ENCODE data around the gene GGN.
"Not testable (repeated sequence)": the region's sequence is repeated elsewhere in the genome, so short reads cannot be mapped to it uniquely, and the experiment has no call there.

GGN gene

DNA sequence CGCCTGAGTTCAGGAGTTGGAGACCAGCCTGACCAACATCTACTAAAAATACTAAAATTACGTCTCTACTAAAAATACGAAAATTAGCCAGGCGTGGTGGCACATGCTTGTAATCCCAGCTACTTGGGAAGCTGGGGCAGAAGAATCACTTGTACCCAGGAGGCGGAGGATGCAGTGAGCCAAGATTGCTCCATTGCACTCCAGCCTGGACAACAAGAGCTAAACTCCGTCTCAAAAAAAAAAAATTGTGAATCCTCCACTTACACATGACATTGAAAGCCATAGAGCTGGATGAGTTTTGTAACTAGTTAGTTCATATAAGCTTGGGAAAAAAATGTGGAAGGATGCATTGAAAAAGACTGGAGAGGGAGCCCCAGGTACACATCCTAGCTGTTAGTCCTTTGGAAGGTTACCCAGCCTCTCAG lies 13.9 kb downstream of the GGN start:
- TF ChIP-seq ZNF274 (IDR thresholded peaks at IDR 0.05; ENCODE audit: low read depth, low read length) (no peak), YY1 (IDR thresholded peaks at IDR 0.05; ENCODE audit: insufficient read depth, insufficient read length) (no peak), SUZ12 (IDR thresholded peaks at IDR 0.05; ENCODE audit: extremely low read depth, insufficient read depth, insufficient read length) (no peak)
- Histone ChIP-seq H3K4me1 (ENCODE audit: insufficient read depth, insufficient read length) (no peaks in the 10 kb centered on the region), H3K36me3 (ENCODE audit: insufficient read depth, insufficient read length, low read length) (peaks cover 20% of the 10 kb centered on the region), H3K27me3 (ENCODE audit: insufficient read depth, insufficient read length) (no peaks in the 10 kb centered on the region), H3K4me3 (ENCODE audit: insufficient read length, low read depth) (peak overlapping the region; percentile 5), H3K9me3 (ENCODE audit: insufficient read depth, low read length) (no peaks in the 10 kb centered on the region), H3K9ac (ENCODE audit: insufficient read length, low read depth) (peak overlapping the region; percentile 47)
- no peak for DNase-seq (ENCODE audit: low read depth, low spot score)

DNA sequence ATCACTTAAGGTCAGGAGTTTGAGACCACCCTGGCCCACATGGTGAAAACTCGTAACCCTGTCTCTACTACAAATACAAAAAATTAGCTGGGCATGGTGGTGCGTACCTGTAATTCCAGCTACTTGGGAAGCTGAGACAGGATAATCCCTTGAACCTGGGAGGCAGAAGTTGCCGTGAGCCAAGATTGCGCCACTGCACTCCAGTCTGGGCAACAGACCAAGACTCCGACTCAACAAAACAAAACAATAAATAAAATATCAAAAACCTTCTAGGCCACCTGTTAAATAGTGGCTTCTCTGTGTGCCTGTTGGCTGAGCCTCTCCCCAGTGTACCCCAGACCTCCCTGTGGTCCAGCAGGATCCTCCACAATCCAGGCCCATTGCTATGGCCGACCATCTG lies 16.8 kb downstream of the GGN start:
- TF ChIP-seq SUZ12 (IDR thresholded peaks at IDR 0.05; ENCODE audit: extremely low read depth, insufficient read depth, insufficient read length) (no peak), YY1 (IDR thresholded peaks at IDR 0.05; ENCODE audit: insufficient read depth, insufficient read length) (no peak), ZNF274 (IDR thresholded peaks at IDR 0.05; ENCODE audit: low read depth, low read length) (no peak)

GRCh38 chr19:38370299-38370698 lies 17.5 kb downstream of the GGN start:
- Histone ChIP-seq H3K9ac (ENCODE audit: insufficient read length, low read depth) (no peak overlapping the region), H3K4me3 (ENCODE audit: insufficient read length, low read depth) (no peak overlapping the region), H3K9me3 (ENCODE audit: insufficient read depth, low read length) (no peaks in the 10 kb centered on the region), H3K27me3 (ENCODE audit: insufficient read depth, insufficient read length) (no peaks in the 10 kb centered on the region), H3K36me3 (ENCODE audit: insufficient read depth, insufficient read length, low read length) (no peaks in the 10 kb centered on the region), H3K4me1 (ENCODE audit: insufficient read depth, insufficient read length) (no peaks in the 10 kb centered on the region)
- no peak for DNase-seq (ENCODE audit: low read depth, low spot score)
- TF ChIP-seq SUZ12 (IDR thresholded peaks at IDR 0.05; ENCODE audit: extremely low read depth, insufficient read depth, insufficient read length) (no peak), ZNF274 (IDR thresholded peaks at IDR 0.05; ENCODE audit: low read depth, low read length) (no peak), YY1 (IDR thresholded peaks at IDR 0.05; ENCODE audit: insufficient read depth, insufficient read length) (no peak)

More for the DNA sequence above, 16.8 kb downstream of the GGN start:
- Histone ChIP-seq H3K27me3 (ENCODE audit: insufficient read depth, insufficient read length) (no peaks in the 10 kb centered on the region), H3K4me3 (ENCODE audit: insufficient read length, low read depth) (no peak overlapping the region), H3K36me3 (ENCODE audit: insufficient read depth, insufficient read length, low read length) (peaks cover 5% of the 10 kb centered on the region), H3K4me1 (ENCODE audit: insufficient read depth, insufficient read length) (no peaks in the 10 kb centered on the region), H3K9ac (ENCODE audit: insufficient read length, low read depth) (no peak overlapping the region), H3K9me3 (ENCODE audit: insufficient read depth, low read length) (no peaks in the 10 kb centered on the region)
- no peak for DNase-seq (ENCODE audit: low read depth, low spot score)

DNA sequence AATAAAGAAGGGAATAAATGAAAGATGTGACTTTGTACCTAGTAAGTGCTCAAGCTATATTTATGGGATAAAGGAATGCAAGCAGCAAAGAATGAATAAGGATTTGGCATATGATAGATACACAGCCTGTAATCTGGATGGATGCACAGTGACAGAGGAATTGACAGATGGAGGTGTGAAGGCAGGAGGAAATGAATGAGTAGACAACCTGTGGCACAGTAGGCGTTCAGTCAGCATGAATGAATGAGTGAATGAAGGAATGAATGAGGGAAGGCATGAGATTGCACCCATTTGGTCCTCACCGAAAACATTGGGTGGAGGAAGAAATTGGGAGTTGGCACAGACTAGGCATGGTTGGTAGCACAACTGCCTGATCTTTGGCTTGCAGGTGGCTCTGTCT lies 18.2 kb downstream of the GGN start:
- no peak overlapping the region for H3K4me3 ChIP-seq (ENCODE audit: insufficient read length, low read depth)
- H3K27me3 ChIP-seq (ENCODE audit: insufficient read depth, insufficient read length), result no peaks in the 10 kb centered on the region
- no peak overlapping the region for H3K9ac ChIP-seq (ENCODE audit: insufficient read length, low read depth)
- TF ChIP-seq SUZ12 (IDR thresholded peaks at IDR 0.05; ENCODE audit: extremely low read depth, insufficient read depth, insufficient read length), result no peak
- no peak for TF ChIP-seq YY1 (IDR thresholded peaks at IDR 0.05; ENCODE audit: insufficient read depth, insufficient read length)
- no peak for TF ChIP-seq ZNF274 (IDR thresholded peaks at IDR 0.05; ENCODE audit: low read depth, low read length)
- peaks cover 6% of the 10 kb centered on the region; the same call in 1 of the 2 replicates for H3K9me3 ChIP-seq (ENCODE audit: insufficient read depth, low read length)
- H3K36me3 ChIP-seq (ENCODE audit: insufficient read depth, insufficient read length, low read length), result no peaks in the 10 kb centered on the region
- H3K4me1 ChIP-seq (ENCODE audit: insufficient read depth, insufficient read length), result no peaks in the 10 kb centered on the region
- no peak for DNase-seq (ENCODE audit: low read depth, low spot score)

- H3K4me1 ChIP-seq (ENCODE audit: insufficient read depth, insufficient read length), result no peaks in the 10 kb centered on the region
- H3K36me3 ChIP-seq (ENCODE audit: insufficient read depth, insufficient read length, low read length), result no peaks in the 10 kb centered on the region
- no peak for DNase-seq (ENCODE audit: low read depth, low spot score)
- no peaks in the 10 kb centered on the region for H3K27me3 ChIP-seq (ENCODE audit: insufficient read depth, insufficient read length)
- H3K4me3 ChIP-seq (ENCODE audit: insufficient read length, low read depth), result no peak overlapping the region
- no peak overlapping the region for H3K9ac ChIP-seq (ENCODE audit: insufficient read length, low read depth)
- peaks cover 8% of the 10 kb centered on the region; the same call in 1 of the 2 replicates for H3K9me3 ChIP-seq (ENCODE audit: insufficient read depth, low read length)
- TF ChIP-seq YY1 (IDR thresholded peaks at IDR 0.05; ENCODE audit: insufficient read depth, insufficient read length) (no peak), SUZ12 (IDR thresholded peaks at IDR 0.05; ENCODE audit: extremely low read depth, insufficient read depth, insufficient read length) (no peak), ZNF274 (IDR thresholded peaks at IDR 0.05; ENCODE audit: low read depth, low read length) (no peak)
These were observed 20.8 kb downstream of the GGN start for GRCh38 chr19:38367041-38367440.

GRCh38 chr19:38362946-38363688 lies 24.7 kb downstream of the GGN start:
- not testable (repeated sequence) for H3K9ac ChIP-seq (ENCODE audit: insufficient read length, low read depth); H3K36me3 ChIP-seq (ENCODE audit: insufficient read depth, insufficient read length, low read length); DNase-seq (ENCODE audit: low read depth, low spot score); H3K4me1 ChIP-seq (ENCODE audit: insufficient read depth, insufficient read length); H3K9me3 ChIP-seq (ENCODE audit: insufficient read depth, low read length)
- peak overlapping the region; percentile 50 for H3K4me3 ChIP-seq (ENCODE audit: insufficient read length, low read depth)
- peaks cover 28% of the 10 kb centered on the region for H3K27me3 ChIP-seq (ENCODE audit: insufficient read depth, insufficient read length)

- H3K9ac ChIP-seq (ENCODE audit: insufficient read length, low read depth), result peak overlapping the region; percentile 72
- DNase-seq (ENCODE audit: low read depth, low spot score), result peak; percentile 40
These were observed 25.5 kb downstream of the GGN start for GRCh38 chr19:38362076-38362945.

More at GRCh38 chr19:38362076-38362945, 25.5 kb downstream of the GGN start:
- Histone ChIP-seq H3K27me3 (ENCODE audit: insufficient read depth, insufficient read length) (peaks cover 29% of the 10 kb centered on the region), H3K9me3 (ENCODE audit: insufficient read depth, low read length) (peaks cover 8% of the 10 kb centered on the region; the same call in 1 of the 2 replicates), H3K4me3 (ENCODE audit: insufficient read length, low read depth) (peak overlapping the region; percentile 50), H3K4me1 (ENCODE audit: insufficient read depth, insufficient read length) (peaks cover 3% of the 10 kb centered on the region), H3K36me3 (ENCODE audit: insufficient read depth, insufficient read length, low read length) (no peaks in the 10 kb centered on the region)
- TF ChIP-seq SUZ12 (IDR thresholded peaks at IDR 0.05; ENCODE audit: extremely low read depth, insufficient read depth, insufficient read length) (no peak), ZNF274 (IDR thresholded peaks at IDR 0.05; ENCODE audit: low read depth, low read length) (no peak)
